Esophagus (tissue), 2 donors: ENCODE data around the gene CALD1. TPM values are rescaled to one million over a fixed set of nuclear protein-coding genes. Genes with fewer than 3 reads are reported as not detected.

Experiments used
- H3K27ac ChIP-seq, 2 donors: one replicate each; pipeline ENCODE4 v1.5.1; 2013; ENCODE audit warnings: low read depth in 2 of 2, mild to moderate bottlenecking in 2 of 2, inconsistent platforms in 1 of 2, low read length in 1 of 2, moderate library complexity in 1 of 2
- H3K27me3 ChIP-seq, 2 donors: one replicate each; pipeline ENCODE4 v1.6.1; 2013; ENCODE audit warnings: low read length in 2 of 2, control low read depth in 1 of 2, mild to moderate bottlenecking in 1 of 2; ENCODE audit not compliant: insufficient read depth in 2 of 2, control insufficient read depth in 1 of 2
- H3K36me3 ChIP-seq, 2 donors: one replicate each; pipeline ENCODE4 v1.6.1; 2013; ENCODE audit warnings: low read length in 1 of 2; ENCODE audit not compliant: control insufficient read depth in 2 of 2, insufficient read depth in 2 of 2
- H3K4me1 ChIP-seq, 2 donors: one replicate each; pipeline ENCODE4 v1.6.1; 2013; ENCODE audit warnings: low read length in 1 of 2; ENCODE audit not compliant: control insufficient read depth in 2 of 2, insufficient read depth in 2 of 2
- H3K4me3 ChIP-seq, 2 donors: one replicate each; pipeline ENCODE4 v1.5.1; 2013; ENCODE audit warnings: low read length in 2 of 2, mild to moderate bottlenecking in 2 of 2, low read depth in 1 of 2, moderate library complexity in 1 of 2
- H3K9me3 ChIP-seq, 2 donors: one replicate each; pipeline ENCODE4 v1.6.1; 2013; ENCODE audit warnings: mild to moderate bottlenecking in 2 of 2, low read depth in 1 of 2, low read length in 1 of 2, moderate library complexity in 1 of 2; ENCODE audit not compliant: control insufficient read depth in 2 of 2, insufficient read depth in 1 of 2
- WGBS, 2 donors: extraction: QIAGEN DNeasy Blood & Tissue Kit; methylation state at CpG; one replicate each; pipeline ENCODE4 v1.1.7; 2013; 5-methylcytosine and 5-hydroxymethylcytosine counted together
- polyA plus RNA-seq, 2 donors: library from polyadenylated mRNA; stranded (reverse); fragments of 200-250 nt; gene quantifications; one replicate each; pipeline ENCODE4 v1.2.3, GENCODE V29; 2013
- donor health status: healthy with polysubstance abuse.
- donor health status: Bipolar disorder and iron deficiency.

CALD1 gene
- polyA plus RNA-seq, 2 donors, result 93.4 to 128 TPM

- H3K36me3 ChIP-seq, result no peaks in the 10 kb centered on the region
- H3K27ac ChIP-seq, result no peak overlapping the region
- H3K27me3 ChIP-seq, result no peaks in the 10 kb centered on the region
Measured at GRCh38 chr7:134919240-134919641, 139.8 kb downstream of the CALD1 start.

GRCh38 chr7:134920026-134920753 is 140.8 kb downstream of the CALD1 start:
- H3K4me3 ChIP-seq, result no peak overlapping the region
- H3K36me3 ChIP-seq, result no peaks in the 10 kb centered on the region
- no peaks in the 10 kb centered on the region for H3K4me1 ChIP-seq
- 77 to 82% methylated on average over 2 of the region's 2 CpGs for WGBS, 2 donors
- no peak overlapping the region for H3K27ac ChIP-seq
- H3K27me3 ChIP-seq, result no peaks in the 10 kb centered on the region
- no peaks in the 10 kb centered on the region for H3K9me3 ChIP-seq

More at GRCh38 chr7:134919240-134919641, 139.8 kb downstream of the CALD1 start:
- H3K4me3 ChIP-seq, result no peak overlapping the region
- no peaks in the 10 kb centered on the region for H3K9me3 ChIP-seq
- no peaks in the 10 kb centered on the region for H3K4me1 ChIP-seq

DNA sequence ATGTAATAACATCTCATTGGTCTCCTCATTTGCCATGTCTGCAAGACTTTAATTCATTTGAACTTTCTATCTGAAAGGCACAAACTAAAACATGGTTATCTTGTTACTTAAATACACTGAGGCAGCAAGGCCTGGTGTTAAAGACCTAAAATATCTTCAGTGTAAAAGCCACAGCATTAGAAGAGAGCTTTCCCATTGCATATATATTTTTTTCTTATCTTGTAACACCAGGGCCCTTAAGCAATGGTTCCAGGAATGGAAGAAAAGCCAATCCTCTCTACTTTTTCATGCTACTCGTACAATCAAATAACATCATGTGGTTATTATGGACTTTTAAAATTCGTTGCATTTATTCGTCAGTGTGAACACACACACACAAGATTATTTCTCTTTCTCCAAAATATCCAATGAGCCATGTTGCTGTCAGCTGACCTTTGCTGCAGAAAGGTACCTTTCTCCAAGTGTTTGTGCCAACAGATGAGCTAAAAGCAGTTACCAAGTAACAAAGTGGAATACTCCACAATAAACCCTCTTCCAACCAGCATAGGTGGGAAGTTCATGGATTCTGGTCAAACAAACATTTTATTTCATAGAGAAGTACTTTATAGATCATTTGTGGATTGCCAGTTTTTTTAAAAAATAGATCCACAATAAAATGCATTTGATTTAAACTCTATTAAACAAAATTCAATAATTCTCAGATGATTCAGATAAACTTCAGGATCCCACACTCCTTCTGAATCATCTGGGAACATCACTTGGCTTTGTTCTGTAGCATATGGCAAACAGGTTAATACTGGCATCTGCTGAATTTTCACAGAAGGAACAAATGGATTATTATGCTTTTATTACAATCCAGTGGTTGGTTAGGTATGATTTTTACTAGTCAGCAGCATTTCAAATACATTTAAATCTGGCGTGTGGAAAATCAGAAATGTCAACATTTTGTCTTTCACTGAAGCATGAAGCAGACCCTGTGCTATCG is 143.6 kb downstream of the CALD1 start:
- Histone ChIP-seq H3K27me3 (no peaks in the 10 kb centered on the region), H3K36me3 (no peaks in the 10 kb centered on the region), H3K9me3 (no peaks in the 10 kb centered on the region), H3K4me1 (no peaks in the 10 kb centered on the region), H3K27ac (no peak overlapping the region), H3K4me3 (no peak overlapping the region)
- 87% methylated on average over 5 of the region's 5 CpGs for WGBS, 2 donors

DNA sequence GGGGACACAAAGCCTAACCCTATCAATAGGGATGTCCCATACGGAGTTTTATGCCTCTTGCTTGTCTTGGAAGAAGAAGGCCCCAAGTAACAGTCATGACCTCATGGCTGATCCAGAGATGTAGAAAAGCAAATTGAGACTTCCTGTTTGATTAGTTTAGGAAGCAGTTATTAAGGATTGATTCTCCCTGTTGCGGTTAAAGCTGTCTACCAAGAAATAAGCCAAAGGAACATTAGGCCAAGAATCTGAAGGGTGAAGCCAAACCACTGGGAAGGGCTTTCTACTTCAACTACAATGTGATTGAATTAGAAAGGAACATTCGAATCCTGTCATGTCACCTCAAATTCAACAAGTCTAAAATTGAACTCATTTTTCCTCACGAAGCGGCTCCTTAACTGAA is 146.3 kb downstream of the CALD1 start:
- H3K9me3 ChIP-seq, result no peaks in the 10 kb centered on the region
- no peak overlapping the region for H3K27ac ChIP-seq
- no peaks in the 10 kb centered on the region for H3K4me1 ChIP-seq
- no peak overlapping the region for H3K4me3 ChIP-seq
- peaks cover 0 to 2% of the 10 kb centered on the region in 2 donors for H3K36me3 ChIP-seq
- H3K27me3 ChIP-seq, result no peaks in the 10 kb centered on the region
- WGBS, 2 donors, result 83% methylated on average over 5 of the region's 5 CpGs

DNA sequence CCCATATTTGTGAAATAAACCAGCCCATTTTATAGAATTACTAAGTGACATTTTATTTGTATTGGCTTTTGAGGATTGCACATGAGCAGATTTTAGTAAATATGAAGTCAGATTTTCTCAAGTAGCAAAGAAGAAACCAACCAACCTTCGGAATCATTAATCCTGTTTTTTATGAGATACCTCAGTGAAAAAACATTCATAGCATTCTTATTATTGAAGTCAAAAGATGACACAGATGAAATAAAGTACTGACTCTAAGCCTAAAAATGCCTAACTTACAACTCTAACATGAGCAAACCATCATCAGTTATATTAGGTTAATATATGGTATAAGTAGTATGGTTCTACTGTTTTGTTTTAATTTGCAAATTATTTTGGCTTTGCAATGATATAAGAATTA is 147.0 kb downstream of the CALD1 start:
- Histone ChIP-seq H3K4me3 (no peak overlapping the region), H3K4me1 (no peaks in the 10 kb centered on the region), H3K27me3 (no peaks in the 10 kb centered on the region), H3K27ac (no peak overlapping the region), H3K36me3 (peaks cover 0 to 2% of the 10 kb centered on the region in 2 donors), H3K9me3 (no peaks in the 10 kb centered on the region)
- 86 to 94% methylated on average over 1 of the region's 1 CpG for WGBS, 2 donors

DNA sequence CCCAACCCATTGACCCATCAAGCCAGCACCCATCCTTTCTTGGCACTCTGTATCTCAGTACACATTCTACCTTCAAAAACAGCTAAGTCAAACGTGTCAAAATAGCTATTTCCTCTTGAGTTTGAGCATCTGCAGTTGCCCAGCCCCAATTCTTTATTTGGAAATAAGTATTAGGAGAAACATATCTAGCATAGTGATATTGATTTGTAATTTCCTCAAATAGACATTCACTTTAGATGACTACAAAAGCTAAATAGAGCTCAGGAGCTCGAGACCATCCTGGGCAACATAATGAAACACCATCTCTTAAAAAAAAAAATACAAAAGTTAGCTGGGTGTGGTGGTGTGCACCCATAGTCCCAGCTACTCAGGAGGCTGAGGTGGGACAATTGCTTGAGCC is 147.6 kb downstream of the CALD1 start:
- Histone ChIP-seq H3K27me3 (no peaks in the 10 kb centered on the region), H3K9me3 (no peaks in the 10 kb centered on the region), H3K4me1 (no peaks in the 10 kb centered on the region), H3K4me3 (no peak overlapping the region), H3K36me3 (peaks cover 0 to 2% of the 10 kb centered on the region in 2 donors), H3K27ac (no peak overlapping the region)
- 63 to 64% methylated on average over 2 of the region's 2 CpGs for WGBS, 2 donors

- H3K4me3 ChIP-seq, result no peak overlapping the region
- whole genome bisulfite sequencing, 2 donors, result 92 to 97% methylated on average over 3 of the region's 3 CpGs
- H3K4me1 ChIP-seq, result no peaks in the 10 kb centered on the region
- H3K27ac ChIP-seq, result no peak overlapping the region
- H3K27me3 ChIP-seq, result no peaks in the 10 kb centered on the region
- H3K9me3 ChIP-seq, result no peaks in the 10 kb centered on the region
- peaks cover 0 to 2% of the 10 kb centered on the region in 2 donors for H3K36me3 ChIP-seq
Measured at GRCh38 chr7:134927723-134928122, 148.3 kb downstream of the CALD1 start.

GRCh38 chr7:134928554-134928953 is 149.1 kb downstream of the CALD1 start:
- 96 to 97% methylated on average over 18 of the region's 18 CpGs for WGBS, 2 donors
- Histone ChIP-seq H3K4me3 (no peak overlapping the region), H3K9me3 (no peaks in the 10 kb centered on the region), H3K27ac (no peak overlapping the region), H3K36me3 (peaks cover 0 to 2% of the 10 kb centered on the region in 2 donors), H3K27me3 (no peaks in the 10 kb centered on the region), H3K4me1 (no peaks in the 10 kb centered on the region)

DNA sequence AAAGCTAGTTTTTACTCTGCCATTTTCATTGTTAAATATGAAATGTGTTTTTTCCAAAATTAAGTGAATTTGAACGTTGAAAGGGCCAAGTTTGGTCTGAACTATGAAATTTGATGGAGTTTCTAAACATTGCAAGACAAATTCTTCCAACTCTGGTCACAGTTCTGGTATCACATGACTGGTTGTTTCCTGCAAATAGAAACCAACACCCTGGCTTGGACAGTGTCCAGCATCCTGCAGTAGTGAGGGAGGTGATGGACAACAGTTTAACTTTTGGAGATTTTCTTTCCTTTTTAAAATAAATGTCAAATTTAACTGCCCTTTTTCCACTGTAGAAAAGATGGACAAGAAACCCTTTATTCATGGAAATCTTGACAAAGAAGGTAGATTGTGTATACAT is 152.1 kb downstream of the CALD1 start:
- no peaks in the 10 kb centered on the region for H3K27me3 ChIP-seq
- H3K36me3 ChIP-seq, result peaks cover 0 to 5% of the 10 kb centered on the region in 2 donors
- no peak overlapping the region for H3K4me3 ChIP-seq
- no peaks in the 10 kb centered on the region for H3K9me3 ChIP-seq
- H3K27ac ChIP-seq, result no peak overlapping the region
- WGBS, 2 donors, result 52 to 53% methylated on average over 1 of the region's 1 CpG
- H3K4me1 ChIP-seq, result no peaks in the 10 kb centered on the region
